H1 (cell line): ENCODE results near the gene MNX1.

Source experiments
- CTCF ChIP-seq, 3 experiments: IDR thresholded peaks; 1 replicate in 2 of 3; 2 replicates in 1 of 3; pipeline versions ENCODE4 v1.5.1 to v1.6.1; 2011; ENCODE audit warnings: low read length in 3 of 3, mild to moderate bottlenecking in 3 of 3, inconsistent platforms in 2 of 3, low read depth in 1 of 3, moderate library complexity in 1 of 3; ENCODE audit not compliant: insufficient read depth in 1 of 3; ENCODE audit errors: control extremely low read depth in 1 of 3
- EZH2 ChIP-seq: fragments of 200-600 bp; sonication (generic); IDR thresholded peaks from 2 replicates; pipeline ENCODE4 v1.7.1; 2012; ENCODE audit warnings: low read depth, mild to moderate bottlenecking, moderate library complexity, low read length, inconsistent platforms; ENCODE audit not compliant: severe bottlenecking
- POLR2AphosphoS5 ChIP-seq: IDR thresholded peaks from 2 replicates; pipeline ENCODE4 v1.6.1; 2011; ENCODE audit warnings: low read depth, low read length
- RAD21 ChIP-seq, 2 experiments: IDR thresholded peaks in 1 of 2; conservative IDR thresholded peaks in 1 of 2; 2 replicates each; pipeline ENCODE4 v1.6.1; 2011; ENCODE audit warnings: low read depth in 2 of 2, low read length in 2 of 2, improper control_type of control experiment in 1 of 2, inconsistent platforms in 1 of 2, mild to moderate bottlenecking in 1 of 2, moderate library complexity in 1 of 2
- SIN3A ChIP-seq, 2 experiments: IDR thresholded peaks in 1 of 2; conservative IDR thresholded peaks in 1 of 2; 2 replicates each; pipeline ENCODE4 v1.6.1; 2011 to 2012; ENCODE audit warnings: low read length in 2 of 2, improper control_type of control experiment in 1 of 2, low read depth in 1 of 2, mild to moderate bottlenecking in 1 of 2

GRCh38 chr7:156954941-156955340 is 55.5 kb downstream of the MNX1 start:
- TF ChIP-seq POLR2AphosphoS5: no peak
- TF ChIP-seq EZH2: no peak
- no peak for TF ChIP-seq SIN3A (conservative IDR thresholded peaks at IDR 0.05 in 1 of 2, IDR thresholded peaks at IDR 0.05 in 1 of 2; ENCODE audit: low read depth in 1 of 2, low read length in 2 of 2)
- no peak for TF ChIP-seq CTCF (IDR thresholded peaks at IDR 0.05; ENCODE audit: control extremely low read depth in 1 of 3, insufficient read depth in 1 of 3, low read depth in 1 of 3, low read length in 3 of 3)
- no peak for TF ChIP-seq RAD21 (IDR thresholded peaks at IDR 0.05 in 1 of 2, conservative IDR thresholded peaks at IDR 0.05 in 1 of 2; ENCODE audit: low read depth in 2 of 2, low read length in 2 of 2)
